Pancreas (tissue), 10 donors: ENCODE measurements around the gene WDPCP. TPM values are rescaled to one million over a fixed set of nuclear protein-coding genes. Genes with fewer than 3 reads are reported as not detected.
"Not testable (repeated sequence)": the region's sequence is repeated elsewhere in the genome, so short reads cannot be mapped to it uniquely, and the experiment has no call there.

Source experiments
- ATAC-seq, 4 donors: fragments of 200-7000 bp; cut with Tn5 transposase; one replicate each; pipeline versions ENCODE4 v1.8.0 to v1.9.1; 2020; ENCODE audit warnings: mild to moderate bottlenecking in 4 of 4, moderate library complexity in 4 of 4
- DNase-seq, 6 donors: peaks; one replicate each; pipeline ENCODE4 v3.0.0-alpha.2; 2020
- FAIRE-seq: peaks from 2 replicates; lab custom pipeline; 2012; peaks lifted over from hg19 to GRCh38; lab: Jason Lieb, UNC
- H3K27ac ChIP-seq, 4 donors: fragments of 200-600 bp; sonication (generic); 1 replicate in 3 of 4; 2 replicates in 1 of 4; pipeline versions ENCODE4 v1.5.0 to v1.8.0; 2020
- H3K27me3 ChIP-seq, 4 donors: fragments of 200-600 bp; one replicate each; pipeline ENCODE4 v1.8.0; 2021
- H3K36me3 ChIP-seq, 3 donors: fragments of 200-600 bp; sonication (generic) in 1 of 3; one replicate each; pipeline versions ENCODE4 v1.5.0 to v1.8.0; 2020 to 2021
- H3K4me1 ChIP-seq, 3 donors: fragments of 200-600 bp; one replicate each; pipeline ENCODE4 v1.8.0; 2021
- H3K4me3 ChIP-seq, 4 donors: fragments of 200-600 bp; sonication (generic) in 2 of 4; one replicate each; pipeline versions ENCODE4 v1.5.0 to v1.8.0; 2020 to 2021
- H3K9me3 ChIP-seq, 4 donors: fragments of 200-600 bp; one replicate each; pipeline ENCODE4 v1.8.0; 2021
- WGBS, 2 donors: extraction: QIAGEN DNeasy Blood & Tissue Kit; methylation state at CpG; one replicate each; pipeline ENCODE4 v1.1.7; 2013; 5-methylcytosine and 5-hydroxymethylcytosine counted together
- intact Hi-C, 3 donors: fragments of 100-400 bp; cut with DNase I; formaldehyde crosslinking; loops; one replicate each; pipeline versions ENCODE4 v1.11.1 to v1.14.2; 2022
- polyA plus RNA-seq, 2 donors: library from polyadenylated mRNA; stranded (reverse); fragments of 200-250 nt; gene quantifications; one replicate each; pipeline ENCODE4 v1.2.3, GENCODE V29; 2013
- total RNA-seq, 6 donors: library from RNA; stranded (reverse); fragmentation: NEBNext Ultra II Directional in 4 of 6; extraction: Animal tissue kit (Norgen Biotek cat#: 25700) in 4 of 6; gene quantifications; one replicate each; pipeline versions ENCODE4 v1.2.1 to v1.2.4, GENCODE V29; 2021 to 2023
- TF ChIP-seq, protein P1 (sequence below), 4 donors: fragments of 200-600 bp; sonication (generic) in 3 of 4; IDR thresholded peaks; one replicate each; pipeline versions ENCODE4 v1.5.0 to v1.8.0; 2021; ENCODE audit warnings: antibody characterized with exemption in 4 of 4
- donor health status: healthy with polysubstance abuse.
- donor health status: DM: no; HTN: no; CAD: no; lungs with moderate emphysema.
- donor health status: DM: no; HTN: no; CAD: no.
- donor health status: control.
- donor health status: control.
- donor health status: Bipolar disorder and iron deficiency.
- donor health status: DM: yes; HTN: yes; CAD: no.
- donor health status: DM: no; HTN: no; CAD: no.
- donor health status: DM: no; HTN: no; CAD: no.
- donor health status: DM: yes; HTN: yes; CAD: no.

Gene WDPCP
- total and polyA plus RNA-seq, 8 donors, result 1.9 to 6.1 (median 4.2) TPM

DNA sequence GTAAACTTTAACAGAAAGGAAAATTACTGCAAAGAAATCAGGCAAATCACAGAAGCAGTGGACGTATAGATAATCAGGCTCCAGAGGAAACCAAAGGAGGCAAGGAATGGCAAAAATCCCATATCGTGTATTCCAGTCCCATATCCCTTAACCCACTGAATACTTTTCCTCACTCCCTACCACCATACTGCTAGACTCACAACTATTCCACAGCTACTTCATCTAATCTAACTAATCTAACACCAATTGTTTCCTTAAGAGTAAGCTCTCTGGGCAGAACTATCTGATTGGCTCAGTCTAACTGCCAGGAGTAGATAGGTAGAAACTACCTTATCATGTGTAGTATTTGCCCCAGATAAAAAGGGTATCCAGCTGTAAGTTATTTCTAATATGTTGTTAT is 16.3 kb downstream of the WDPCP start:
- H3K27ac ChIP-seq, result no peak overlapping the region
- ATAC-seq, result no peak

GRCh38 chr2:63571291-63571690 is 17.0 kb downstream of the WDPCP start:
- H3K4me1 ChIP-seq, result peaks cover 0 to 4% (median 0%) of the 10 kb centered on the region in 3 donors
- H3K27me3 ChIP-seq, result no peaks in the 10 kb centered on the region
- no peak overlapping the region for H3K4me3 ChIP-seq
- H3K36me3 ChIP-seq, result no peaks in the 10 kb centered on the region
- H3K9me3 ChIP-seq, result no peaks in the 10 kb centered on the region
- WGBS, 2 donors, result 58 to 78% methylated on average over 2 of the region's 2 CpGs
- intact Hi-C loops, result no loop called here
- no peak overlapping the region for H3K27ac ChIP-seq
- TF ChIP-seq, protein P1, sequence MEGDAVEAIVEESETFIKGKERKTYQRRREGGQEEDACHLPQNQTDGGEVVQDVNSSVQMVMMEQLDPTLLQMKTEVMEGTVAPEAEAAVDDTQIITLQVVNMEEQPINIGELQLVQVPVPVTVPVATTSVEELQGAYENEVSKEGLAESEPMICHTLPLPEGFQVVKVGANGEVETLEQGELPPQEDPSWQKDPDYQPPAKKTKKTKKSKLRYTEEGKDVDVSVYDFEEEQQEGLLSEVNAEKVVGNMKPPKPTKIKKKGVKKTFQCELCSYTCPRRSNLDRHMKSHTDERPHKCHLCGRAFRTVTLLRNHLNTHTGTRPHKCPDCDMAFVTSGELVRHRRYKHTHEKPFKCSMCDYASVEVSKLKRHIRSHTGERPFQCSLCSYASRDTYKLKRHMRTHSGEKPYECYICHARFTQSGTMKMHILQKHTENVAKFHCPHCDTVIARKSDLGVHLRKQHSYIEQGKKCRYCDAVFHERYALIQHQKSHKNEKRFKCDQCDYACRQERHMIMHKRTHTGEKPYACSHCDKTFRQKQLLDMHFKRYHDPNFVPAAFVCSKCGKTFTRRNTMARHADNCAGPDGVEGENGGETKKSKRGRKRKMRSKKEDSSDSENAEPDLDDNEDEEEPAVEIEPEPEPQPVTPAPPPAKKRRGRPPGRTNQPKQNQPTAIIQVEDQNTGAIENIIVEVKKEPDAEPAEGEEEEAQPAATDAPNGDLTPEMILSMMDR (IDR thresholded peaks at IDR 0.05), result no peak
- no peak for FAIRE-seq
- no peak for DNase-seq
- no peak for ATAC-seq

More for the DNA sequence above, 16.3 kb downstream of the WDPCP start:
- TF ChIP-seq, protein P1 (IDR thresholded peaks at IDR 0.05), result no peak
- intact Hi-C loops, result no loop called here
- peaks cover 0 to 4% (median 0%) of the 10 kb centered on the region in 3 donors for H3K4me1 ChIP-seq
- no peaks in the 10 kb centered on the region for H3K36me3 ChIP-seq
- 66 to 81% methylated on average over 2 of the region's 2 CpGs for WGBS, 2 donors
- DNase-seq, result no peak
- H3K27me3 ChIP-seq, result no peaks in the 10 kb centered on the region
- no peak overlapping the region for H3K4me3 ChIP-seq
- FAIRE-seq, result no peak
- H3K9me3 ChIP-seq, result no peaks in the 10 kb centered on the region

- FAIRE-seq (no peak), DNase-seq (no peak), ATAC-seq (no peak)
- peaks cover 0 to 4% (median 0%) of the 10 kb centered on the region in 3 donors for H3K4me1 ChIP-seq
- H3K27me3 ChIP-seq, result no peaks in the 10 kb centered on the region
- intact Hi-C loops, result no loop called here
- H3K27ac ChIP-seq, result no peak overlapping the region
- no peaks in the 10 kb centered on the region for H3K9me3 ChIP-seq
- no peak overlapping the region for H3K4me3 ChIP-seq
- H3K36me3 ChIP-seq, result no peaks in the 10 kb centered on the region
- TF ChIP-seq, protein P1 (IDR thresholded peaks at IDR 0.05), result no peak
Measured at GRCh38 chr2:63569740-63570139, 18.5 kb downstream of the WDPCP start.

GRCh38 chr2:63562751-63563150 is 25.5 kb downstream of the WDPCP start:
- FAIRE-seq, result no peak
- no peak for ATAC-seq
- no peaks in the 10 kb centered on the region for H3K4me1 ChIP-seq
- H3K27me3 ChIP-seq, result no peaks in the 10 kb centered on the region
- no peak overlapping the region for H3K27ac ChIP-seq
- no peaks in the 10 kb centered on the region for H3K9me3 ChIP-seq
- intact Hi-C loops, result no loop called here
- no peak overlapping the region for H3K4me3 ChIP-seq
- H3K36me3 ChIP-seq, result no peaks in the 10 kb centered on the region
- TF ChIP-seq, protein P1 (IDR thresholded peaks at IDR 0.05), result no peak
- no peak for DNase-seq

GRCh38 chr2:63558922-63559321 is 29.4 kb downstream of the WDPCP start:
- intact Hi-C loops, ATAC-seq, H3K4me1 ChIP-seq, H3K27me3 ChIP-seq, H3K36me3 ChIP-seq, H3K9me3 ChIP-seq, FAIRE-seq, H3K4me3 ChIP-seq, H3K27ac ChIP-seq, DNase-seq: not testable (repeated sequence)
- 50 to 61% methylated on average over 3 of the region's 3 CpGs for WGBS, 2 donors

DNA sequence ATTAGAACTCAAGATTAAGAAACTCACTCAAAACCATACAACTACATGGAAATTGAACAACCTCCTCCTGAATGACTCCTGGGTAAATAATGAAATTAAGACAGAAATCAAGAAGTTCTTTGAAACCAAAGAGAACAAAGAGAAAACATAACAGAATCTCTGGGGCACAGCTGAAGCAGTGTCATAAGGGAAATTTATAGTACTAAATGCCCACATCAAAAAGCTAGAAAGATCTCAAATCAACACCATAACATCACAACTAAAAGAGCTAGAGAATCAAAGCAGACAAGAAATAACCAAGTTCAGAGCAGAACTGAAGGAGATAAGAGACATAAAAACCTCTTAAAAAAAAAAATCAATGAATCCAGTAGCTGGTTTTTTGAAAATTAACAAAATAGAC is 30.5 kb downstream of the WDPCP start:
- DNase-seq, H3K27me3 ChIP-seq, H3K36me3 ChIP-seq, H3K9me3 ChIP-seq, H3K4me3 ChIP-seq, intact Hi-C loops, H3K4me1 ChIP-seq, FAIRE-seq, ATAC-seq, H3K27ac ChIP-seq: not testable (repeated sequence)
